SK-N-MC (cell line): ENCODE measurements around the gene GSTM5.
"Not testable (repeated sequence)": the region's sequence is repeated elsewhere in the genome, so short reads cannot be mapped to it uniquely, and the experiment has no call there.

Source experiments
- DNase-seq: peaks from one replicate; pipeline ENCODE4 v3.0.0-alpha.2; 2011; ENCODE audit warnings: low read depth, low spot score
- H3K27ac ChIP-seq: fragments of 200-600 bp; sonication (generic); 2 replicates; pipeline ENCODE4 v1.5.1; 2016; ENCODE audit warnings: mixed run types
- H3K36me3 ChIP-seq: fragments of 200-600 bp; sonication (generic); 2 replicates; pipeline ENCODE4 v1.6.1; 2017; ENCODE audit warnings: antibody characterized with exemption, low read length, mixed read lengths; ENCODE audit not compliant: insufficient read depth
- H3K4me3 ChIP-seq: fragments of 200-600 bp; sonication (generic); 2 replicates; pipeline ENCODE4 v1.5.1; 2016
- H3K9ac ChIP-seq: fragments of 200-600 bp; sonication (generic); 2 replicates; pipeline ENCODE4 v1.8.0; 2017; ENCODE audit warnings: mixed run types, mixed read lengths; ENCODE audit not compliant: insufficient read length
- H3K9me3 ChIP-seq: fragments of 200-600 bp; sonication (generic); 2 replicates; pipeline ENCODE4 v1.6.1; 2017; ENCODE audit warnings: low read depth, mild to moderate bottlenecking, antibody characterized with exemption, low read length, moderate library complexity, mixed read lengths
- EZH2 ChIP-seq: fragments of 200-600 bp; sonication (generic); IDR thresholded peaks from one replicate; pipeline ENCODE4 v1.6.1; 2017; ENCODE audit warnings: antibody characterized with exemption
- FOXP2 ChIP-seq: optimal IDR thresholded peaks from 2 replicates; pipeline ENCODE3; 2011; ENCODE audit warnings: mild to moderate bottlenecking, moderate library complexity; ENCODE audit not compliant: insufficient read depth; ENCODE audit errors: extremely low read length, control extremely low read depth
- POLR2AphosphoS5 ChIP-seq: IDR thresholded peaks from 2 replicates; pipeline ENCODE4 v1.6.1; 2012; ENCODE audit warnings: mild to moderate bottlenecking, low read depth, low read length, borderline replicate concordance

The GSTM5 gene

GRCh38 chr1:109763646-109764415 is 51.8 kb downstream of the GSTM5 start, which contains the start of gene EPS8L3:
EPS8L3 (minus strand) TSS chr1:109763923; CDS start chr1:109761749, 2,174 bp downstream.
- no peaks in the 10 kb centered on the region for H3K36me3 ChIP-seq
- no peak within 1 kb of the TSS for H3K27ac ChIP-seq
- TF ChIP-seq POLR2AphosphoS5, result no peak
- no peak for TF ChIP-seq FOXP2
- TF ChIP-seq EZH2, result no peak
- no peak for DNase-seq
- H3K9me3 ChIP-seq, result no peaks in the 10 kb centered on the region
- H3K4me3 ChIP-seq, result no peak within 1 kb of the TSS
- no peak within 1 kb of the TSS for H3K9ac ChIP-seq

GRCh38 chr1:109764561-109765482 is 52.8 kb downstream of the GSTM5 start:
- Histone ChIP-seq H3K9ac (no peak overlapping the region), H3K36me3 (no peaks in the 10 kb centered on the region), H3K27ac (no peak overlapping the region), H3K9me3 (no peaks in the 10 kb centered on the region), H3K4me3 (no peak overlapping the region)
- DNase-seq, result no peak
- no peak for TF ChIP-seq FOXP2

- TF ChIP-seq FOXP2 (no peak), POLR2AphosphoS5 (no peak), EZH2 (no peak)
- no peak overlapping the region for H3K9ac ChIP-seq
- no peak overlapping the region for H3K4me3 ChIP-seq
- H3K9me3 ChIP-seq, result no peaks in the 10 kb centered on the region
- H3K27ac ChIP-seq, result no peak overlapping the region
- no peak for DNase-seq
- no peaks in the 10 kb centered on the region for H3K36me3 ChIP-seq
Observed at GRCh38 chr1:109765483-109765815, 53.4 kb downstream of the GSTM5 start.

GRCh38 chr1:109765896-109766615 is 54.0 kb downstream of the GSTM5 start:
- TF ChIP-seq POLR2AphosphoS5 (no peak), EZH2 (no peak)
- DNase-seq, result no peak
- H3K4me3 ChIP-seq, result no peak overlapping the region
- H3K36me3 ChIP-seq, result no peaks in the 10 kb centered on the region
- no peaks in the 10 kb centered on the region for H3K9me3 ChIP-seq
- no peak overlapping the region for H3K27ac ChIP-seq
- H3K9ac ChIP-seq, result no peak overlapping the region

GRCh38 chr1:109766991-109767636 is 55.1 kb downstream of the GSTM5 start:
- not testable (repeated sequence) for H3K9me3 ChIP-seq

More at GRCh38 chr1:109766991-109767636, 55.1 kb downstream of the GSTM5 start:
- not testable (repeated sequence) for H3K9ac ChIP-seq, DNase-seq, H3K4me3 ChIP-seq, H3K36me3 ChIP-seq, H3K27ac ChIP-seq
